Mesenchymal stem cell (in vitro differentiated cells and primary cell): Measurements from ENCODE around the gene CCDC88B.

Experiments
- DNase-seq: peaks from one replicate; pipeline ENCODE4 v3.0.0-alpha.2; 2013
- H2AFZ ChIP-seq: one replicate; pipeline ENCODE4 v1.6.1; 2013; ENCODE audit warnings: low read depth, mild to moderate bottlenecking, control low read depth, inconsistent platforms, low read length, moderate library complexity
- H2AK5ac ChIP-seq: 2 replicates; pipeline ENCODE4 v1.6.1; 2013; ENCODE audit warnings: low read length, moderate library complexity, mild to moderate bottlenecking, inconsistent platforms; ENCODE audit not compliant: severe bottlenecking
- H2BK120ac ChIP-seq: one replicate; pipeline ENCODE4 v1.6.1; 2013; ENCODE audit warnings: low read depth, mild to moderate bottlenecking, inconsistent platforms, low read length, moderate library complexity
- H2BK12ac ChIP-seq, 2 experiments: one replicate each; pipeline ENCODE4 v1.6.1; 2013; ENCODE audit warnings: inconsistent platforms in 2 of 2, low read length in 2 of 2, mild to moderate bottlenecking in 2 of 2, moderate library complexity in 2 of 2, control low read depth in 1 of 2
- H2BK15ac ChIP-seq: one replicate; pipeline ENCODE4 v1.6.1; 2013; ENCODE audit warnings: mild to moderate bottlenecking, low read depth, inconsistent platforms; ENCODE audit not compliant: poor library complexity, severe bottlenecking
- H2BK5ac ChIP-seq: 2 replicates; pipeline ENCODE4 v1.6.1; 2013; ENCODE audit warnings: low read depth, mild to moderate bottlenecking, low read length, control low read depth, inconsistent platforms; ENCODE audit not compliant: poor library complexity, severe bottlenecking
- H3K14ac ChIP-seq, 2 experiments: one replicate each; pipeline ENCODE4 v1.6.1; 2013; ENCODE audit warnings: inconsistent platforms in 2 of 2, low read length in 2 of 2, control low read depth in 1 of 2, mild to moderate bottlenecking in 1 of 2, moderate library complexity in 1 of 2
- H3K18ac ChIP-seq, 2 experiments: one replicate each; pipeline ENCODE4 v1.6.1; 2013; ENCODE audit warnings: inconsistent platforms in 2 of 2, low read length in 2 of 2, control low read depth in 1 of 2, low read depth in 1 of 2, mild to moderate bottlenecking in 1 of 2
- H3K23ac ChIP-seq, 2 experiments: one replicate each; pipeline ENCODE4 v1.6.1; 2013; ENCODE audit warnings: inconsistent platforms in 2 of 2, low read length in 2 of 2, mild to moderate bottlenecking in 2 of 2, moderate library complexity in 2 of 2, control low read depth in 1 of 2
- H3K27ac ChIP-seq: 2 replicates; pipeline ENCODE4 v1.5.1; 2013; ENCODE audit warnings: mild to moderate bottlenecking, moderate library complexity, low read length, control low read depth, inconsistent platforms; ENCODE audit not compliant: poor library complexity, severe bottlenecking
- H3K27me3 ChIP-seq, 2 experiments: 2 replicates each; pipeline versions ENCODE4 v1.6.1 to v1.7.0; 2013; ENCODE audit warnings: low read length in 2 of 2, mild to moderate bottlenecking in 2 of 2, moderate library complexity in 2 of 2, control low read depth in 1 of 2, inconsistent platforms in 1 of 2; ENCODE audit not compliant: control insufficient read depth in 1 of 2, insufficient read depth in 1 of 2
- H3K36me3 ChIP-seq, 2 experiments: 2 replicates each; pipeline versions ENCODE4 v1.6.1 to v1.7.0; 2013; ENCODE audit warnings: low read length in 2 of 2, control low read depth in 1 of 2, inconsistent platforms in 1 of 2, low read depth in 1 of 2, mild to moderate bottlenecking in 1 of 2; ENCODE audit not compliant: insufficient read depth in 2 of 2, control insufficient read depth in 1 of 2
- H3K4ac ChIP-seq, 2 experiments: one replicate each; pipeline ENCODE4 v1.6.1; 2013; ENCODE audit warnings: inconsistent platforms in 2 of 2, low read length in 2 of 2, mild to moderate bottlenecking in 2 of 2, moderate library complexity in 2 of 2, control low read depth in 1 of 2, low read depth in 1 of 2
- H3K4me1 ChIP-seq: 2 replicates; pipeline ENCODE4 v1.6.1; 2013; ENCODE audit warnings: low read depth, low read length, control low read depth; ENCODE audit not compliant: control insufficient read depth, insufficient read depth
- H3K4me2 ChIP-seq: 2 replicates; pipeline ENCODE4 v1.6.1; 2013; ENCODE audit warnings: low read length, mild to moderate bottlenecking, inconsistent platforms; ENCODE audit not compliant: poor library complexity, severe bottlenecking
- H3K4me3 ChIP-seq, 2 experiments: 2 replicates each; pipeline versions ENCODE4 v1.5.1 to v1.7.0; 2013; ENCODE audit warnings: low read length in 2 of 2, mild to moderate bottlenecking in 2 of 2, control low read depth in 1 of 2, low read depth in 1 of 2; ENCODE audit not compliant: insufficient read depth in 1 of 2
- H3K79me1 ChIP-seq: replicated peaks from 2 replicates; pipeline ENCODE4 v1.6.1; 2013; ENCODE audit warnings: mild to moderate bottlenecking, control low read depth, low read length, inconsistent platforms; ENCODE audit not compliant: poor library complexity, severe bottlenecking
- H3K9ac ChIP-seq: 2 replicates; pipeline ENCODE4 v1.7.0; 2013; ENCODE audit warnings: mild to moderate bottlenecking, low read length, moderate library complexity
- H3K9me3 ChIP-seq: 2 replicates; pipeline ENCODE4 v1.7.0; 2013; ENCODE audit warnings: mild to moderate bottlenecking, low read length; ENCODE audit not compliant: control insufficient read depth
- H4K8ac ChIP-seq: one replicate; pipeline ENCODE4 v1.6.1; 2013; ENCODE audit warnings: inconsistent platforms, mild to moderate bottlenecking, low read length, moderate library complexity
- H4K91ac ChIP-seq: one replicate; pipeline ENCODE4 v1.6.1; 2013; ENCODE audit warnings: mild to moderate bottlenecking, low read length, inconsistent platforms
- WGBS: methylation state at CpG from one replicate; pipeline ENCODE4 v1.1.7; 2013; ENCODE audit warnings: mixed read lengths; 5-methylcytosine and 5-hydroxymethylcytosine counted together

CCDC88B gene

GRCh38 chr11:64330888-64331287 is 9.1 kb upstream of the CCDC88B start:
- Histone ChIP-seq H2BK5ac (no peak overlapping the region), H3K27me3 (no peaks in the 10 kb centered on the region), H3K4ac (no peak overlapping the region), H2AK5ac (no peak overlapping the region), H3K18ac (no peak overlapping the region), H2AFZ (no peak overlapping the region), H3K4me1 (peaks cover 20% of the 10 kb centered on the region), H3K23ac (no peak overlapping the region), H2BK120ac (no peak overlapping the region), H3K14ac (no peak overlapping the region), H3K4me2 (no peak overlapping the region), H3K9ac (no peak overlapping the region), H3K4me3 (no peak overlapping the region), H4K8ac (no peak overlapping the region), H2BK12ac (no peak overlapping the region), H3K9me3 (peaks cover 3% of the 10 kb centered on the region), H2BK15ac (peak overlapping the region; percentile 4), H4K91ac (no peak overlapping the region), H3K36me3 (no peaks in the 10 kb centered on the region), H3K79me1 (no peaks in the 10 kb centered on the region), H3K27ac (no peak overlapping the region)
- WGBS, result 96% methylated on average over 11 of the region's 11 CpGs
- DNase-seq, result no peak

- peak overlapping the region in 1 of 2 experiments; percentile 36 for H3K4me3 ChIP-seq
- peak overlapping the region; percentile 50 for H2AK5ac ChIP-seq
- H2BK12ac ChIP-seq, result peak overlapping the region in 1 of 2 experiments; percentile 57
- H3K9me3 ChIP-seq, result peaks cover 3% of the 10 kb centered on the region
- 47% methylated on average over 16 of the region's 20 CpGs for WGBS
- H2AFZ ChIP-seq, result peak overlapping the region; percentile 3
- peak overlapping the region; percentile 30 for H4K8ac ChIP-seq
- peak overlapping the region; percentile 30 to 52 for H3K18ac ChIP-seq
- no peak overlapping the region for H2BK5ac ChIP-seq
- H3K27ac ChIP-seq, result no peak overlapping the region
- peaks cover 21% of the 10 kb centered on the region for H3K4me1 ChIP-seq
- H3K4me2 ChIP-seq, result no peak overlapping the region
- H3K27me3 ChIP-seq, result no peaks in the 10 kb centered on the region
- DNase-seq, result peak; percentile 90
- H3K79me1 ChIP-seq, result no peaks in the 10 kb centered on the region
- no peak overlapping the region for H2BK120ac ChIP-seq
- peak overlapping the region in 1 of 2 experiments; percentile 1 for H3K14ac ChIP-seq
- no peak overlapping the region for H3K4ac ChIP-seq
- H2BK15ac ChIP-seq, result no peak overlapping the region
- peak overlapping the region; percentile 32 for H3K9ac ChIP-seq
- no peak overlapping the region for H3K23ac ChIP-seq
- H3K36me3 ChIP-seq, result no peaks in the 10 kb centered on the region
- peak overlapping the region; percentile 71 for H4K91ac ChIP-seq
These were observed 8.2 kb upstream of the CCDC88B start for GRCh38 chr11:64331569-64332371.

DNA sequence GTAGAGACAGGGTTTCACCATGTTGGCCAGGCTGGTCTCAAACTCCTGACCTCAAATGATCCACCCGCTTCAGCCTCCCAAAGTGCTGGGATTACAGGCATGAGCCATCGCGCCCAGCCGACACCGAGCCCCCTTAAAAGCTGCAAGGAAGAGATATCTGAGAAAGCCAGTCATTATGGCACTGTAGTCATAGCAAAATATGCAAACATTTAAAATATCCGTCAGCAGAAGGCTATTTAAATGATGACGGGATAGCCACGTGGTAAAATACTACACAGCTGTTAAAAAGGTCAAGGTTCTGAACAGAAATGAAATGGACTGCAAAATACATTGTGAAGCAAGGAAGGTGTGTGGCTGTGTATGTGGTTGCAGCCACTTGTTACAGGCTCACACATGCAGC is 6.4 kb upstream of the CCDC88B start:
- WGBS, result 98% methylated on average over 8 of the region's 8 CpGs
- Histone ChIP-seq H3K27me3 (no peaks in the 10 kb centered on the region), H2AK5ac (no peak overlapping the region), H2BK12ac (no peak overlapping the region), H3K27ac (no peak overlapping the region), H3K9ac (no peak overlapping the region), H3K4me1 (peaks cover 21% of the 10 kb centered on the region), H2BK15ac (no peak overlapping the region), H3K18ac (no peak overlapping the region), H3K23ac (no peak overlapping the region), H3K36me3 (no peaks in the 10 kb centered on the region), H3K79me1 (no peaks in the 10 kb centered on the region), H2BK5ac (no peak overlapping the region), H3K4ac (no peak overlapping the region), H3K4me2 (no peak overlapping the region), H2BK120ac (no peak overlapping the region), H2AFZ (no peak overlapping the region), H4K91ac (no peak overlapping the region), H3K9me3 (no peaks in the 10 kb centered on the region), H3K14ac (no peak overlapping the region), H4K8ac (peak overlapping the region; percentile 55), H3K4me3 (no peak overlapping the region)
- no peak for DNase-seq

- H4K8ac ChIP-seq, result no peak overlapping the region
- H2AK5ac ChIP-seq, result no peak overlapping the region
- H2BK120ac ChIP-seq, result no peak overlapping the region
- no peak overlapping the region for H3K4me3 ChIP-seq
- H3K9ac ChIP-seq, result no peak overlapping the region
- H3K23ac ChIP-seq, result no peak overlapping the region
- H3K4me1 ChIP-seq, result peaks cover 21% of the 10 kb centered on the region
- H4K91ac ChIP-seq, result no peak overlapping the region
- peak overlapping the region; percentile 62 for H3K27ac ChIP-seq
- no peak overlapping the region for H3K4ac ChIP-seq
- WGBS, result 12% methylated on average over 6 of the region's 13 CpGs
- H3K27me3 ChIP-seq, result no peaks in the 10 kb centered on the region
- no peak overlapping the region for H3K14ac ChIP-seq
- H2AFZ ChIP-seq, result no peak overlapping the region
- peak overlapping the region in 1 of 2 experiments; percentile 25 for H2BK12ac ChIP-seq
- peak; percentile 92 for DNase-seq
- no peak overlapping the region for H2BK15ac ChIP-seq
- H3K9me3 ChIP-seq, result no peaks in the 10 kb centered on the region
- no peak overlapping the region for H2BK5ac ChIP-seq
- H3K36me3 ChIP-seq, result no peaks in the 10 kb centered on the region
- no peaks in the 10 kb centered on the region for H3K79me1 ChIP-seq
- H3K18ac ChIP-seq, result no peak overlapping the region
- no peak overlapping the region for H3K4me2 ChIP-seq
These were observed 5.0 kb upstream of the CCDC88B start for GRCh38 chr11:64334764-64335735.
